Common myeloid progenitor, CD34-positive (primary cell): ENCODE measurements around the gene PSKH1.

Source experiments
- CTCF ChIA-PET: fragments of 350-600 bp; sonication (Branson Sonifier 250); formaldehyde crosslinking; loops from one replicate; lab custom pipeline; 2021; ENCODE audit warnings: antibody characterized with exemption; lab: Charles Lee
- POLR2A ChIA-PET: fragments of 350-600 bp; sonication (Branson Sonifier 250); formaldehyde crosslinking; loops from one replicate; lab custom pipeline; 2021; ENCODE audit warnings: antibody characterized with exemption; lab: Charles Lee
- DNase-seq, 3 donors: peaks; one replicate each; pipeline versions ENCODE4 v3.0.0 to v3.0.0-alpha.2; 2013
- H3K27ac ChIP-seq, 2 experiments: 1 replicate in 1 of 2; 2 replicates in 1 of 2; pipeline ENCODE4 v1.7.0; 2013; ENCODE audit warnings: inconsistent platforms in 2 of 2, low read length in 2 of 2, mild to moderate bottlenecking in 2 of 2, low read depth in 1 of 2, moderate library complexity in 1 of 2; ENCODE audit not compliant: severe bottlenecking in 2 of 2, insufficient read depth in 1 of 2, poor library complexity in 1 of 2
- H3K27me3 ChIP-seq, 5 experiments: replicated peaks in 2 of 5; 1 replicate in 3 of 5; 2 replicates in 2 of 5; pipeline versions ENCODE4 v1.6.1 to v1.7.0; 2013; ENCODE audit warnings: low read length in 4 of 5, mild to moderate bottlenecking in 2 of 5, moderate library complexity in 2 of 5, inconsistent platforms in 1 of 5; ENCODE audit not compliant: insufficient read depth in 5 of 5, control insufficient read depth in 4 of 5
- H3K36me3 ChIP-seq, 4 experiments: 1 replicate in 2 of 4; 2 replicates in 2 of 4; pipeline versions ENCODE4 v1.6.1 to v1.7.0; 2013; ENCODE audit warnings: low read length in 3 of 4, control low read depth in 1 of 4, mild to moderate bottlenecking in 1 of 4; ENCODE audit not compliant: control insufficient read depth in 4 of 4, insufficient read depth in 4 of 4
- H3K4me1 ChIP-seq, 4 experiments: 1 replicate in 3 of 4; 2 replicates in 1 of 4; pipeline versions ENCODE4 v1.6.1 to v1.7.1; 2013; ENCODE audit warnings: low read length in 3 of 4, mild to moderate bottlenecking in 3 of 4, control low read depth in 1 of 4, inconsistent platforms in 1 of 4, moderate library complexity in 1 of 4; ENCODE audit not compliant: control insufficient read depth in 4 of 4, insufficient read depth in 4 of 4; ENCODE audit errors: control extremely low read depth in 1 of 4
- H3K4me3 ChIP-seq, 7 experiments: 1 replicate in 4 of 7; 2 replicates in 3 of 7; pipeline versions ENCODE4 v1.5.1 to v1.7.0; 2013; ENCODE audit warnings: mild to moderate bottlenecking in 7 of 7, low read length in 6 of 7, moderate library complexity in 6 of 7, inconsistent platforms in 2 of 7, low read depth in 2 of 7, control low read depth in 1 of 7; ENCODE audit not compliant: insufficient read depth in 4 of 7, control insufficient read depth in 1 of 7; ENCODE audit errors: extremely low read depth in 1 of 7
- H3K9me3 ChIP-seq, 5 experiments: 1 replicate in 4 of 5; 2 replicates in 1 of 5; pipeline versions ENCODE4 v1.6.1 to v1.7.1; 2013; ENCODE audit warnings: low read length in 4 of 5, mild to moderate bottlenecking in 2 of 5, inconsistent platforms in 1 of 5, low read depth in 1 of 5, moderate library complexity in 1 of 5; ENCODE audit not compliant: control insufficient read depth in 4 of 5, insufficient read depth in 2 of 5; ENCODE audit errors: control extremely low read depth in 1 of 5
- WGBS: methylation state at CpG from one replicate; pipeline ENCODE4 v1.1.5; 2013; ENCODE audit not compliant: insufficient coverage; 5-methylcytosine and 5-hydroxymethylcytosine counted together

PSKH1 gene

DNA sequence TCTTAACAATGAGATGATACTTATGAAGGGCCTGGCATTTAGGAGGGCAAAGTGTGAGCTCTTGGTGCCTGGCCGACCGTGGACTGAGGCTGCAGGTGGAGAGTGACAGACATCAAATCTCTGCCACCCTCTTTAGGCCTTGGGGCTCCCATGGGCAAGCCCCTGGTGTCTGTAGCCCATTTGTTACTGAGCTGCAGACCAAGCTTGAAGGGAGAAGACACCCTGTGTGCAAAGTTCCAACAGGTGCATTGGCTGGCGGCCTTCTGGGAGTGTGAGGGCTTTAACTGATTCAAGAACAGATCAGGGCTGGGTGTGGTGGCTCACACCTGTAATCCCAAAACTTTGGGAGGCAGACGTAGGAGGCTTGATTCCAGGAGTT, 39.4 kb downstream of the PSKH1 start:
- H3K36me3 ChIP-seq, result peaks cover 0 to 71% (median 57%) of the 10 kb centered on the region in 4 experiments
- H3K4me3 ChIP-seq, result no peak overlapping the region
- H3K9me3 ChIP-seq, result no peaks in the 10 kb centered on the region
- 100% methylated on average over 1 of the region's 4 CpGs for whole genome bisulfite sequencing
- ChIA-PET CTCF (interaction anchor here (0.8 to 21.3 kb wide), 4 partner anchors 18 to 116 kb away, joined by 3 to 359 read pairs (median 4); partner anchors contain the start of genes EDC4 and NRN1L), POLR2A (no interaction called here)
- H3K27ac ChIP-seq, result no peak overlapping the region
- H3K4me1 ChIP-seq, result peaks cover 4 to 20% (median 17%) of the 10 kb centered on the region in 4 experiments
- no peaks in the 10 kb centered on the region for H3K27me3 ChIP-seq
- DNase-seq, result no peak

GRCh38 chr16:67933805-67934204, 40.8 kb downstream of the PSKH1 start:
- no peak for DNase-seq
- Histone ChIP-seq H3K4me3 (no peak overlapping the region), H3K27me3 (no peaks in the 10 kb centered on the region), H3K9me3 (no peaks in the 10 kb centered on the region), H3K27ac (no peak overlapping the region), H3K4me1 (peaks cover 4 to 22% (median 19%) of the 10 kb centered on the region in 4 experiments), H3K36me3 (peaks cover 0 to 59% (median 48%) of the 10 kb centered on the region in 4 experiments)
- CTCF ChIA-PET, result interaction anchor here (0.8 to 21.3 kb wide), 11 partner anchors 8 to 266 kb away, joined by 3 to 359 read pairs (median 3); partner anchors contain the start of genes DDX28, DUS2, EDC4 and NRN1L
- POLR2A ChIA-PET, result interaction anchor here (0.6 kb wide), 1 partner anchor 23 kb away, joined by 5 read pairs; no protein-coding TSS in a partner anchor
- 97% methylated on average over 7 of the region's 7 CpGs for WGBS

- Histone ChIP-seq H3K36me3 (peaks cover 0 to 52% (median 43%) of the 10 kb centered on the region in 4 experiments), H3K4me3 (peak overlapping the region in 1 of 7 experiments; percentile 99), H3K27ac (peak overlapping the region in 1 of 2 experiments; percentile 36), H3K9me3 (no peaks in the 10 kb centered on the region), H3K4me1 (peaks cover 4 to 23% (median 19%) of the 10 kb centered on the region in 4 experiments), H3K27me3 (no peaks in the 10 kb centered on the region)
- DNase-seq, result no peak
- ChIA-PET POLR2A (interaction anchor here (0.6 to 0.7 kb wide), 3 partner anchors 16 to 514 kb away, joined by 3 to 5 read pairs (median 3); no protein-coding TSS in a partner anchor), CTCF (interaction anchor here (0.9 to 21.3 kb wide), 13 partner anchors 9 to 267 kb away, joined by 3 to 359 read pairs (median 3); partner anchors contain the start of genes DDX28, DUS2, EDC4 and NRN1L)
- 98% methylated on average over 12 of the region's 13 CpGs for WGBS
Measured at GRCh38 chr16:67934306-67935100, 41.4 kb downstream of the PSKH1 start.

DNA sequence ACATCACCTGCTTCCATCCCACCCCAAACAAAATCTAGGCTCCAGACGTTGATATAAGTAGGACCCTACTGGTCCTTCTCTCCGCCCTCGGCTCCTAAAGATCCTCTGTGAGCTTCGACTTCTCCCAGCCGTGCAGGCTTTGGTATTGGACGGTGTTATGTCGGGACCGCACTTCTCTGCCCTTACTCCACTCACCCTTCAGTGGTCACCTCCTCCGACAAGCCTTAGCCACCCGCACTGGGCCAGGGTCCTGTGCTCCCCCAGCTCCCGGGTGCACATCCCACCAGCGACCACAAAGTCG, 42.0 kb downstream of the PSKH1 start:
- Histone ChIP-seq H3K27me3 (no peaks in the 10 kb centered on the region), H3K4me1 (peaks cover 4 to 28% (median 24%) of the 10 kb centered on the region in 4 experiments), H3K27ac (peak overlapping the region in 1 of 2 experiments; percentile 36), H3K36me3 (peaks cover 0 to 47% (median 40%) of the 10 kb centered on the region in 4 experiments), H3K4me3 (peak overlapping the region in 4 of 7 experiments; percentile 96 to 99 (median 98)), H3K9me3 (no peaks in the 10 kb centered on the region)
- POLR2A ChIA-PET, result interaction anchor here (0.7 to 2.4 kb wide), 6 partner anchors 16 to 59 kb away, joined by 3 to 16 read pairs (median 4); partner anchors contain the start of gene SLC12A4
- CTCF ChIA-PET, result interaction anchor here (0.9 to 21.3 kb wide), 14 partner anchors 10 to 267 kb away, joined by 3 to 359 read pairs (median 4); partner anchors contain the start of genes EDC4 and NRN1L
- 92% methylated on average over 11 of the region's 13 CpGs for WGBS
- DNase-seq, result no peak

DNA sequence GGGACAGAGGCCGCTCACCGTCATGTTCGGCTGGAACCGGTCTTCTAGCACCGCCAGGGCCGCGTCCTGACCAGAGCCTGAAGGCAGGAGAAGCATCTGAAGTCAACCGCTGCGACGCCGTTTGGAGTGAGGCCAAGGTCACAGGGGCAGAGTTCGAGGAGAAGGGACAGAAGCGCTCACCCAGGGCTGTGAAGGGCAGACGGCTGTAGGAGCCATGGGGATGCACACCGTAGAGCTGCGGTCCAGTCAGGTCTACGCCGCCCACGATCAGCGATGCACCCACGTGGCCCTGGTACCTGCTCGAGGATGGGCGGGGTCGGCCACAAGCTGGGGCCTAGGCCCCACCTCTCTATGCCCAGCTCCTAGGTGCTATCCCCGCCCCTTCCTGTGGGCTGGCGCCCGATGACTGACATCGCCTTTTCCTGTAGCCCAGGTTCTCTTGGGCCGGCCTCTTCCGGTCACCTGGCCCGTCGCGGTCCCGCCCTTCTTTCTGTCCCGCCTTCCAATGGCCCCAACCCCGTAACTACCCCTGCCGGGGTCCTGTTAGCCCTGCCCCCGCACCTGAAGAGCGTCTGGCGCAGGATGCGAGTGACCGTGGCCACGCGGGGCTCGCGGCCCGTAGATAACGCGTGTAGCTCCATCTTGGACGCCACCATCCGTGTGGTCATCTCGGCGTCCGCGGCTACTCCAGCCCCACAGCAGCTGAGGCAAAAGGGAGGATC, 42.5 kb downstream of the PSKH1 start:
- H3K9me3 ChIP-seq, result no peaks in the 10 kb centered on the region
- peaks cover 4 to 31% (median 29%) of the 10 kb centered on the region in 4 experiments for H3K4me1 ChIP-seq
- CTCF ChIA-PET, result interaction anchor here (0.9 to 21.3 kb wide), 16 partner anchors 10 to 268 kb away, joined by 3 to 359 read pairs (median 4); partner anchors contain the start of genes EDC4 and NRN1L
- POLR2A ChIA-PET, result interaction anchor here (0.9 to 2.4 kb wide), 5 partner anchors 28 to 58 kb away, joined by 3 to 16 read pairs (median 4); partner anchors contain the start of gene SLC12A4
- H3K27ac ChIP-seq, result peak overlapping the region; percentile 64 to 88
- H3K4me3 ChIP-seq, result peak overlapping the region; percentile 85 to 99 (median 96)
- WGBS, result 20% methylated on average over 47 of the region's 55 CpGs
- peak; percentile 91 to 96 (median 95) for DNase-seq
- peaks cover 0 to 42% (median 36%) of the 10 kb centered on the region in 4 experiments for H3K36me3 ChIP-seq
- H3K27me3 ChIP-seq, result no peaks in the 10 kb centered on the region

- POLR2A ChIA-PET, result interaction anchor here (0.7 to 2.4 kb wide), 8 partner anchors 10 to 58 kb away, joined by 3 to 16 read pairs (median 4); partner anchors contain the start of gene SLC12A4
- Histone ChIP-seq H3K4me3 (peak within 1 kb of the TSS; percentile 85 to 99 (median 96)), H3K36me3 (peaks cover 0 to 36% (median 33%) of the 10 kb centered on the region in 4 experiments), H3K27me3 (no peaks in the 10 kb centered on the region), H3K4me1 (peaks cover 4 to 31% (median 29%) of the 10 kb centered on the region in 4 experiments), H3K27ac (peak within 1 kb of the TSS; percentile 64 to 88), H3K9me3 (no peaks in the 10 kb centered on the region)
- CTCF ChIA-PET, result interaction anchor here (0.5 to 21.3 kb wide), 17 partner anchors 11 to 130 kb away, joined by 3 to 359 read pairs (median 4); partner anchors contain the start of genes EDC4 and NRN1L
- DNase-seq, result peak in 2 of 3 donors; percentile 40 to 48
- 0% methylated on average over 45 of the region's 54 CpGs for WGBS
Measured at GRCh38 chr16:67936124-67936879, 43.2 kb downstream of the PSKH1 start, which contains the start of gene PSMB10. TSS of gene PSMB10 (minus strand) at chr16:67936850. CDS start at chr16:67936749, 101 bp downstream.
